H1 (cell line): ENCODE data around the gene AIG1.

ENCODE experiments used
- CHD2 ChIP-seq: IDR thresholded peaks from 2 replicates; pipeline ENCODE4 v1.6.1; 2012; ENCODE audit warnings: low read length, improper control_type of control experiment
- EP300 ChIP-seq, 2 experiments: IDR thresholded peaks; 1 replicate in 1 of 2; 2 replicates in 1 of 2; pipeline ENCODE4 v1.6.1; 2011 to 2012; ENCODE audit warnings: low read depth in 2 of 2, low read length in 2 of 2, mild to moderate bottlenecking in 2 of 2, borderline replicate concordance in 1 of 2, inconsistent platforms in 1 of 2, moderate library complexity in 1 of 2
- EZH2 ChIP-seq: fragments of 200-600 bp; sonication (generic); IDR thresholded peaks from 2 replicates; pipeline ENCODE4 v1.7.1; 2012; ENCODE audit warnings: low read depth, mild to moderate bottlenecking, moderate library complexity, low read length, inconsistent platforms; ENCODE audit not compliant: severe bottlenecking
- MAFK ChIP-seq: IDR thresholded peaks from 2 replicates; pipeline ENCODE4 v1.6.1; 2012; ENCODE audit warnings: low read depth, mild to moderate bottlenecking, improper control_type of control experiment, low read length
- POLR2A ChIP-seq, 2 experiments: IDR thresholded peaks; 1 replicate in 1 of 2; 2 replicates in 1 of 2; pipeline ENCODE4 v1.6.1; 2011; ENCODE audit warnings: low read depth in 2 of 2, low read length in 2 of 2, mild to moderate bottlenecking in 2 of 2; ENCODE audit errors: control extremely low read depth in 1 of 2
- ZNF274 ChIP-seq: IDR thresholded peaks from 2 replicates; pipeline ENCODE4 v1.7.0; 2012; ENCODE audit warnings: low read length, borderline replicate concordance; ENCODE audit errors: extremely low read depth
- TF ChIP-seq, protein P1 (sequence below), 3 experiments: IDR thresholded peaks; 1 replicate in 2 of 3; 2 replicates in 1 of 3; pipeline versions ENCODE4 v1.5.1 to v1.6.1; 2011; ENCODE audit warnings: low read length in 3 of 3, mild to moderate bottlenecking in 3 of 3, inconsistent platforms in 2 of 3, low read depth in 1 of 3, moderate library complexity in 1 of 3; ENCODE audit not compliant: insufficient read depth in 1 of 3; ENCODE audit errors: control extremely low read depth in 1 of 3
- TF ChIP-seq, protein P2 (sequence below): IDR thresholded peaks from 2 replicates; pipeline ENCODE4 v1.6.1; 2011; ENCODE audit warnings: low read length, improper control_type of control experiment

DNA sequence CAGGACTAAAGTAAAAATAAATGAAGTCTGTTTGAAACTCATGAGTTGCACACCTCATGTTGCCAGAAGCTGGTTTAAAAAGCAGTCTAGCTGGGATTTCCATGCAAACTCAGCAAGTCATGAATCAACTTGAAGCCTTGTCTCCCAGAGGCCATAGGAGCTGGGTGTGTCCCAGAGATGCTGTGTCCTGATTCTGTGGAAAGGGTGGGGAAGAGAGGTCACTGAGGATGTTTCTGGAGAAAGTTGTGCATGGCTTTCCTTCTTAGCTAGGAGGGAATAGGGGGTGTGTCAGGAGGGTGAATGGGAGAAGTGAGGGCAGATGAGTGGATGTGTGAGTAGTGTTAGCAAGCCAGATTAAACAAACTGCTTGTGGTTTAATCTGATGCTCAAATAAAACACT lies 278.5 kb downstream of the AIG1 start:
- TF ChIP-seq EZH2 (no peak), ZNF274 (no peak), CHD2 (no peak), POLR2A (IDR thresholded peaks at IDR 0.05; ENCODE audit: control extremely low read depth in 1 of 2, low read depth in 2 of 2, low read length in 2 of 2) (no peak), EP300 (IDR thresholded peaks at IDR 0.05; ENCODE audit: borderline replicate concordance in 1 of 2, low read depth in 2 of 2, low read length in 2 of 2) (no peak), MAFK (no peak)
- TF ChIP-seq, protein P1, sequence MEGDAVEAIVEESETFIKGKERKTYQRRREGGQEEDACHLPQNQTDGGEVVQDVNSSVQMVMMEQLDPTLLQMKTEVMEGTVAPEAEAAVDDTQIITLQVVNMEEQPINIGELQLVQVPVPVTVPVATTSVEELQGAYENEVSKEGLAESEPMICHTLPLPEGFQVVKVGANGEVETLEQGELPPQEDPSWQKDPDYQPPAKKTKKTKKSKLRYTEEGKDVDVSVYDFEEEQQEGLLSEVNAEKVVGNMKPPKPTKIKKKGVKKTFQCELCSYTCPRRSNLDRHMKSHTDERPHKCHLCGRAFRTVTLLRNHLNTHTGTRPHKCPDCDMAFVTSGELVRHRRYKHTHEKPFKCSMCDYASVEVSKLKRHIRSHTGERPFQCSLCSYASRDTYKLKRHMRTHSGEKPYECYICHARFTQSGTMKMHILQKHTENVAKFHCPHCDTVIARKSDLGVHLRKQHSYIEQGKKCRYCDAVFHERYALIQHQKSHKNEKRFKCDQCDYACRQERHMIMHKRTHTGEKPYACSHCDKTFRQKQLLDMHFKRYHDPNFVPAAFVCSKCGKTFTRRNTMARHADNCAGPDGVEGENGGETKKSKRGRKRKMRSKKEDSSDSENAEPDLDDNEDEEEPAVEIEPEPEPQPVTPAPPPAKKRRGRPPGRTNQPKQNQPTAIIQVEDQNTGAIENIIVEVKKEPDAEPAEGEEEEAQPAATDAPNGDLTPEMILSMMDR (IDR thresholded peaks at IDR 0.05; ENCODE audit: control extremely low read depth in 1 of 3, insufficient read depth in 1 of 3, low read depth in 1 of 3, low read length in 3 of 3): no peak
- TF ChIP-seq, protein P2, sequence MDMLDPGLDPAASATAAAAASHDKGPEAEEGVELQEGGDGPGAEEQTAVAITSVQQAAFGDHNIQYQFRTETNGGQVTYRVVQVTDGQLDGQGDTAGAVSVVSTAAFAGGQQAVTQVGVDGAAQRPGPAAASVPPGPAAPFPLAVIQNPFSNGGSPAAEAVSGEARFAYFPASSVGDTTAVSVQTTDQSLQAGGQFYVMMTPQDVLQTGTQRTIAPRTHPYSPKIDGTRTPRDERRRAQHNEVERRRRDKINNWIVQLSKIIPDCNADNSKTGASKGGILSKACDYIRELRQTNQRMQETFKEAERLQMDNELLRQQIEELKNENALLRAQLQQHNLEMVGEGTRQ: no peak
